ENCODE measurements around the gene PATJ.
"Not testable (repeated sequence)": the region's sequence is repeated elsewhere in the genome, so short reads cannot be mapped to it uniquely, and the experiment has no call there.

Gene PATJ

DNA sequence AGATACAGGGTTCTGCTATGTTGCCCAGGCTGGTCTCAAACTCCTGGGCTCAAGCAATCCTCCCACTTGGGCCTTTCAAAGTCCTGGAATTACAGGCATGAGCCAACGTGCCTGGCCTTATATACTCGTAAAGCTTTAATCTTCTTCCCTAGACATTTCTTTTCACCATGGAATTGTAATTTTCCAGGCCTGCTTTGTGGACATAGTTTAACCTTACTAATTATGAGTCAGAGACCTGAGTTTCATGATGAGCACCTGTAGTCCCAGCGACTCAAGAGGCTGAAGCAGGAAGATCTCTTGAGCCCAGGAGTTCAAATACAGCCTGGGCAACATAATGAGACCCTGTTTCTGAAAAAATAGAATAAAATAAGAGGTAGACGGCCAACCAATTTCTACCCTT is 12.3 kb downstream of the PATJ start:
- no peaks in the 10 kb centered on the region for H3K36me3 ChIP-seq (ENCODE audit: control insufficient read depth, insufficient read depth, low read length)
- no peak overlapping the region for H3K9ac ChIP-seq (ENCODE audit: low read length)
- no peak overlapping the region for H3K4me3 ChIP-seq (ENCODE audit: low read length)
- H3K27me3 ChIP-seq (ENCODE audit: control insufficient read depth, insufficient read depth, low read length): no peaks in the 10 kb centered on the region
- H3K27ac ChIP-seq (ENCODE audit: low read depth, low read length): no peak overlapping the region
- no peaks in the 10 kb centered on the region for H3K4me1 ChIP-seq (ENCODE audit: control insufficient read depth, insufficient read depth, low read length)

DNA sequence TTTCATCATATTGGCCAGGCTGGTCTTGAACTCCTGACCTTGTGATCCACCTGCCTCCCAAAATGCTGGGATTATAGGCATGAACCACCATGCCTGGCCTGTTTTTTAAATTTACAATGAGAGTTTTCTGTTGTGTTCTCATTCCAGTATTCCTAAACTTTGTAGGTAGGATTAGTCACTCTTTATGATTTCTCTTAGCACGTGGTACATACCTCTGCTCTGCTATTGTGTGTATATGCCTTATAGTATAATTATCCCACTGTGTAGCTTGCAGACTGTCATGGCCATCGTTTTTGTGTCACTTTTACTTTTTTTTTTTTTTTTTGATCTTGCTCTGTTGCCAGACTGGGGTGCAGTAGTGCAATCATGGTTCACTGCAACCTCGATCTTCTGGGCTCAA is 14.5 kb downstream of the PATJ start:
- no peak overlapping the region for H3K9ac ChIP-seq (ENCODE audit: low read length)
- H3K4me3 ChIP-seq (ENCODE audit: low read length): no peak overlapping the region
- no peaks in the 10 kb centered on the region for H3K36me3 ChIP-seq (ENCODE audit: control insufficient read depth, insufficient read depth, low read length)
- no peaks in the 10 kb centered on the region for H3K27me3 ChIP-seq (ENCODE audit: control insufficient read depth, insufficient read depth, low read length)
- no peaks in the 10 kb centered on the region for H3K4me1 ChIP-seq (ENCODE audit: control insufficient read depth, insufficient read depth, low read length)
- no peak overlapping the region for H3K27ac ChIP-seq (ENCODE audit: low read depth, low read length)

DNA sequence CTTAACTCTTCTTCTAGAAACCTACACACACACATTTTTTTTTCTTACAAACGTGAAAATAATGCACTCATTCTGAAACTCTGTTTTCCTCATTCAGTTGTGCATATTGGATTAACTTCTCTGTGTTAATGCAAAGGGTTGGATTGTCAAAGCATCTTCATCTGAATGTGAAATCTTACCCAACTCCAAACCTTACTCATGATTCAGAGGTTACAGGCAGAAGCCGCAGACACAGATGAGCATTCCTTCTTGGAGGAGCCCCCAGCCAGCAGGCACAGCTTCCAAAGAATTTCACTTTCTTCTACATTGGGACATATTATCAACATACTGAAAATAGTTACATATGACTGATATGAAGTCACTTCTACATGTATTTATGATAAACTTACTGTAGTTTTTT is 15.7 kb downstream of the PATJ start:
- H3K9ac ChIP-seq (ENCODE audit: low read length): no peak overlapping the region
- H3K27me3 ChIP-seq (ENCODE audit: control insufficient read depth, insufficient read depth, low read length): no peaks in the 10 kb centered on the region
- no peaks in the 10 kb centered on the region for H3K36me3 ChIP-seq (ENCODE audit: control insufficient read depth, insufficient read depth, low read length)
- H3K4me1 ChIP-seq (ENCODE audit: control insufficient read depth, insufficient read depth, low read length): no peaks in the 10 kb centered on the region
- no peak overlapping the region for H3K4me3 ChIP-seq (ENCODE audit: low read length)
- H3K27ac ChIP-seq (ENCODE audit: low read depth, low read length): no peak overlapping the region

DNA sequence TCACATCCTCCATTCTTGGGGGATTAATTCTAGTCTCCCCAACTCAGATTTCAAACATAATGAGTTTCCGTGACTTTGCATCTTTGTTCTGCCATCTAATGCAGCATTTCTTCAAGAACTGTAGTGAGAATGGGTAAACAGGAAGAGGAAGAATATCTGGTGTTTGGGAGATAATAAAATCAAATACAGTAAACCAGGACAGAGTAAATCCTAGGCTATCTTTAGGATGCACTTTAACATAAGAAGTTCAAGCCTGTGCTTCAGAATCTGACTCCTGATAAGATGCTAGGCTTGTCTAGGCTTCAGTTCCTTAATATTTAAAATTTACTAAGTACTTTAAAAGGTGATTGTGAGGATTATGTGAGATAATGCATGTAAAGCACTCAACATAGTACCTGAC is 27.9 kb downstream of the PATJ start:
- Histone ChIP-seq H3K27ac (ENCODE audit: low read depth, low read length) (no peak overlapping the region), H3K36me3 (ENCODE audit: control insufficient read depth, insufficient read depth, low read length) (peaks cover 3% of the 10 kb centered on the region), H3K9ac (ENCODE audit: low read length) (no peak overlapping the region), H3K4me1 (ENCODE audit: control insufficient read depth, insufficient read depth, low read length) (no peaks in the 10 kb centered on the region), H3K4me3 (ENCODE audit: low read length) (no peak overlapping the region), H3K27me3 (ENCODE audit: control insufficient read depth, insufficient read depth, low read length) (no peaks in the 10 kb centered on the region)

GRCh38 chr1:61776091-61776490 is 33.8 kb downstream of the PATJ start:
- no peaks in the 10 kb centered on the region for H3K4me1 ChIP-seq (ENCODE audit: control insufficient read depth, insufficient read depth, low read length)
- no peak overlapping the region for H3K4me3 ChIP-seq (ENCODE audit: low read length)
- no peaks in the 10 kb centered on the region for H3K27me3 ChIP-seq (ENCODE audit: control insufficient read depth, insufficient read depth, low read length)
- H3K27ac ChIP-seq (ENCODE audit: low read depth, low read length): no peak overlapping the region
- no peak overlapping the region for H3K9ac ChIP-seq (ENCODE audit: low read length)
- peaks cover 2% of the 10 kb centered on the region for H3K36me3 ChIP-seq (ENCODE audit: control insufficient read depth, insufficient read depth, low read length)

- Histone ChIP-seq H3K27ac (ENCODE audit: low read depth, low read length) (no peak overlapping the region), H3K27me3 (ENCODE audit: control insufficient read depth, insufficient read depth, low read length) (no peaks in the 10 kb centered on the region), H3K4me3 (ENCODE audit: low read length) (no peak overlapping the region), H3K36me3 (ENCODE audit: control insufficient read depth, insufficient read depth, low read length) (no peaks in the 10 kb centered on the region), H3K9ac (ENCODE audit: low read length) (no peak overlapping the region), H3K4me1 (ENCODE audit: control insufficient read depth, insufficient read depth, low read length) (no peaks in the 10 kb centered on the region)
These were observed 37.0 kb downstream of the PATJ start for GRCh38 chr1:61779231-61779630.

DNA sequence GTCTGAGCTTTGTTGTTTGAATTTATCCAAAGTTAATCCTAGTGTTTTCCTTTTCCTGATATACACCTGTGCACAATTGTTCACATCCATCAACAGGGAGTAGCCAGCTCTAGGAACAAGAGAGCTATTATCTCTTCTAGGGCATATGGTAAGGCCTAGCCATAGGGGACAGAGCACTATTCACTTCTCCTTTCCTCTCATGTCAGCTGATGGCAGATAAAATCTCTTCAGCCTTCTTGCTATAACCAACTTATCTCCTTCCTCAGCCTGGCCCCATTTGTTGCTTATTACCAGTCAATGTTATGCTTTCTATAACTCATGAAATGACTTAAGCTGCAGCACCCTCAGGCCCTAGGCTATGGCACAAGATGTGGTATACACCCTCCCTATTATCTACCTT is 38.9 kb downstream of the PATJ start:
- Histone ChIP-seq H3K9ac (ENCODE audit: low read length) (no peak overlapping the region), H3K27me3 (ENCODE audit: control insufficient read depth, insufficient read depth, low read length) (no peaks in the 10 kb centered on the region), H3K4me1 (ENCODE audit: control insufficient read depth, insufficient read depth, low read length) (no peaks in the 10 kb centered on the region), H3K4me3 (ENCODE audit: low read length) (no peak overlapping the region), H3K27ac (ENCODE audit: low read depth, low read length) (no peak overlapping the region), H3K36me3 (ENCODE audit: control insufficient read depth, insufficient read depth, low read length) (no peaks in the 10 kb centered on the region)

DNA sequence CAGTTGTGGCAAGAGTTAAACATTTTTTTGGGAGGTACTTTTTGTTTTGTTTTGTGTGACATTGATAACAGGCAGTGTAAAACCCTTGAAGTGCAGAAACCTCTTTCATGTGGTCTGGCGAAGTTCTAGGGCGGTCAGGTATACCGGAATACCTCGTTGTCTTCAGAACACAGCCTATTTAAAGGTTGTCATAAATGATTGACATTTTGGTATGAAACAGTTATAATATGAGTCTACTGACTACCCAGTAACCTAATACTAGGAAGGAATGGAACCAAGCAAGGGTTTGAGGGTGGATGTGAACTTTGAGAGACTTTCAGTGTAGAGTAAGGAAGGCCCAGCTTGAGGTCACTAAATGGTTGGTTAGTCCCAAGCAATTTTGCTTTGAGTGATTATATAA is 40.5 kb downstream of the PATJ start:
- Histone ChIP-seq H3K4me3 (ENCODE audit: low read length) (no peak overlapping the region), H3K36me3 (ENCODE audit: control insufficient read depth, insufficient read depth, low read length) (peaks cover 3% of the 10 kb centered on the region), H3K27me3 (ENCODE audit: control insufficient read depth, insufficient read depth, low read length) (no peaks in the 10 kb centered on the region), H3K27ac (ENCODE audit: low read depth, low read length) (no peak overlapping the region), H3K9ac (ENCODE audit: low read length) (no peak overlapping the region), H3K4me1 (ENCODE audit: control insufficient read depth, insufficient read depth, low read length) (no peaks in the 10 kb centered on the region)

DNA sequence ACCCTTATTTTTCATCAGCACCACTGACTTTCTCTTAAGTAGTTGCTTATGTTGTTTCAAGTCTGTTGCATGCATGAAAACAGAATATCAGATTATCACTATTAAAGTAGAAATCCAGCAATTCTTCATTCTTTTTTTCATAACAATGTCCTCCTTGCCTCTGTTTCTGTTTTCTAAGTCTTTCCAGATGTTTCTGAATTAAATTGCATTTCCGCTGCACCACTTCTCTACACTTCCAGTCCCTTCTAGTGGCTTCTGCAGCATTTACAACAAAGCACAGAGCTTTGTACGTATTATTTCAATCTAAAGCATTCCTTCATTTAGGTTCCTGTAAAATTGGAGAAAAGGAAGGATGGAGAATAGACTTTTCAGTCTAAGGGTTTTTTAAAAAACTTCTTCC is 42.4 kb downstream of the PATJ start:
- H3K27ac ChIP-seq (ENCODE audit: low read depth, low read length): no peak overlapping the region
- H3K4me3 ChIP-seq (ENCODE audit: low read length): no peak overlapping the region
- H3K27me3 ChIP-seq (ENCODE audit: control insufficient read depth, insufficient read depth, low read length): no peaks in the 10 kb centered on the region
- H3K9ac ChIP-seq (ENCODE audit: low read length): no peak overlapping the region
- peaks cover 3% of the 10 kb centered on the region for H3K36me3 ChIP-seq (ENCODE audit: control insufficient read depth, insufficient read depth, low read length)
- no peaks in the 10 kb centered on the region for H3K4me1 ChIP-seq (ENCODE audit: control insufficient read depth, insufficient read depth, low read length)

DNA sequence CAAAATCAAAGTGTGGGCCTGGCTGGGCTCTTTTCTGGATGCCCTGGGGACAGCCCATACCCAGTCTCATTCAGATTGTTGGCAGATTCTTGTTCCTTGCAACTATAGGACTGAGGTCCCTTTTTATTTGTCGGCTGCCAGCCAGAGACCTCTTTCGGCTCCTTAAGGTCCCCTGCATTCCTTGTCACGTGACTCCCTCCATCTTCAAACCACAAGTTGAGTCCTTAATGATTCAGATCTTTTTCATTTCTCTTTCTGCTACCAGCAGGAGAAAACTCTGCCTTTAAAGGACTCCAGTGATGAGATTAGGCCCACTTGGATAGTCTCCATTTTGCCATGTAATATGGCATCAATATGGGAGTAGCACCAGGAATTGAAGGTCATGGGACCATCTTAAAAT is 48.6 kb downstream of the PATJ start:
- H3K4me3 ChIP-seq (ENCODE audit: low read length): no peak overlapping the region
- H3K4me1 ChIP-seq (ENCODE audit: control insufficient read depth, insufficient read depth, low read length): no peaks in the 10 kb centered on the region
- no peak overlapping the region for H3K9ac ChIP-seq (ENCODE audit: low read length)
- H3K27me3 ChIP-seq (ENCODE audit: control insufficient read depth, insufficient read depth, low read length): no peaks in the 10 kb centered on the region
- H3K27ac ChIP-seq (ENCODE audit: low read depth, low read length): no peak overlapping the region
- H3K36me3 ChIP-seq (ENCODE audit: control insufficient read depth, insufficient read depth, low read length): peaks cover 3% of the 10 kb centered on the region

DNA sequence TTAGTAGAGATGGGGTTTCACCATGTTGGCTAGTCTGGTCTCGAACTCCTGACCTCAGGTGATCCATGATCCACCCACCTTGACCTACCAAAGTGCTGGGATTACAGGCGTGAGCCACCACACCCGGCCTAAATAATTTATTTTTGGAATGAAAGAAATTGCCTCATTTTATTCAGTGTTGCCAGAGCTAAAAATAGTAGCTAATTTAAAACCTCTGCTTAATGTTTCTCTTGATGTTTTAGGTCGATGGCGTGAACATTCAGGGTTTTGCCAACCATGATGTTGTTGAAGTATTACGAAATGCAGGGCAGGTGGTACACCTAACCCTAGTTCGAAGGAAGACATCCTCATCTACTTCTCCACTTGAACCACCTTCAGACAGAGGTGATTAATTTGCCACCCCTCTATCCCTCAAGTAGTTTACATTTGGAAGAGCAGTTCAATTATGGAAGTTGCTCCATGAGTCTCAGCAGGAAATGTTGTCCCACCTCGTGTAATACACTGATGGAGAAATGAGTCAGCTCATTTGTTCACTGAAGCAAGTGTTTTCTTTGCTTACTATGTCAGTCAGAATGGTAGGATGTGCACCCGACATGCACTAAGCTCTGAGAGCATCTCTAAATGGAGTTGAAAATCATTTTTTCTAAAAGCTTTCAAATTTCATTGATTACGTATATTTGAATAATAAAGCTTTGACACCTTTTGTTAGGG is 54.9 kb downstream of the PATJ start:
- Histone ChIP-seq H3K27me3 (ENCODE audit: control insufficient read depth, insufficient read depth, low read length) (no peaks in the 10 kb centered on the region), H3K27ac (ENCODE audit: low read depth, low read length) (no peak overlapping the region), H3K9ac (ENCODE audit: low read length) (no peak overlapping the region), H3K36me3 (ENCODE audit: control insufficient read depth, insufficient read depth, low read length) (peaks cover 2% of the 10 kb centered on the region), H3K4me3 (ENCODE audit: low read length) (no peak overlapping the region), H3K4me1 (ENCODE audit: control insufficient read depth, insufficient read depth, low read length) (no peaks in the 10 kb centered on the region)

DNA sequence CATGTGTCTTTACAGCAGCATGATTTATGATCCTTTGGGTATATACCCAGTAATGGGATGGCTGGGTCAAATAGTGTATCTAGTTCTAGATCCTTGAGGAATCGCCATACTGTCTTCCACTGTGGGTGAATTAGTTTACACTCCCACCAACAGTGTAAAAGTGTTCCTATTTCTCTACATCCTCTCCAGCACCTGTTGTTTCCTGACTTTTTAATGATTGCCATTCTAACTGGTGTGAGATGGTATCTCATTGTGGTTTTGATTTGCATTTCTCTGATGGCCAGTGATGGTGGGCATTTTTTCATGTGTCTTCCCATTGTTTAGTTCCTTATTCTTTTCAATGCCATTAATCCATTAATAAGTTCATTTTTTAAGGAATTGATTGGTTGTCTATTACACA is 58.8 kb downstream of the PATJ start:
- not testable (repeated sequence) for H3K4me1 ChIP-seq (ENCODE audit: control insufficient read depth, insufficient read depth, low read length); H3K27me3 ChIP-seq (ENCODE audit: control insufficient read depth, insufficient read depth, low read length); H3K27ac ChIP-seq (ENCODE audit: low read depth, low read length); H3K4me3 ChIP-seq (ENCODE audit: low read length); H3K9ac ChIP-seq (ENCODE audit: low read length); H3K36me3 ChIP-seq (ENCODE audit: control insufficient read depth, insufficient read depth, low read length)

- Histone ChIP-seq H3K36me3 (ENCODE audit: control insufficient read depth, insufficient read depth, low read length) (no peaks in the 10 kb centered on the region), H3K4me1 (ENCODE audit: control insufficient read depth, insufficient read depth, low read length) (no peaks in the 10 kb centered on the region)
These were observed 65.4 kb downstream of the PATJ start for GRCh38 chr1:61807606-61808140.

More at GRCh38 chr1:61807606-61808140, 65.4 kb downstream of the PATJ start:
- no peaks in the 10 kb centered on the region for H3K27me3 ChIP-seq (ENCODE audit: control insufficient read depth, insufficient read depth, low read length)
- H3K9ac ChIP-seq (ENCODE audit: low read length): no peak overlapping the region
- no peak overlapping the region for H3K4me3 ChIP-seq (ENCODE audit: low read length)
- H3K27ac ChIP-seq (ENCODE audit: low read depth, low read length): no peak overlapping the region

Measured in rectal smooth muscle tissue (tissue), 1 donor.